Stimulated activated CD4-positive, alpha-beta T cell treated with anti-CD3 and anti-CD28 coated beads, Interleukin-2, amount 100 ng/mL, for 4 hours (primary cell): ENCODE measurements around the gene MBOAT7.
"Not testable (repeated sequence)": the region's sequence is repeated elsewhere in the genome, so short reads cannot be mapped to it uniquely, and the experiment has no call there.

Source experiments
- DNase-seq: peaks from one replicate; pipeline ENCODE4 v3.0.0-alpha.2; 2020; ENCODE audit warnings: low read depth

The MBOAT7 gene

GRCh38 chr19:54189145-54189734 is at the start of gene MBOAT7:
TSS of gene MBOAT7 (minus strand) at chr19:54189580. CDS start at chr19:54188508, 1,072 bp downstream.
- no peak for DNase-seq

GRCh38 chr19:54233941-54234340 is 44.6 kb upstream of the MBOAT7 start:
- DNase-seq: no peak

GRCh38 chr19:54231077-54231931 is 41.9 kb upstream of the MBOAT7 start:
- DNase-seq: peak; percentile 69

GRCh38 chr19:54230031-54230430 is 40.7 kb upstream of the MBOAT7 start:
- DNase-seq: no peak

GRCh38 chr19:54229146-54229545 is 39.8 kb upstream of the MBOAT7 start:
- DNase-seq: no peak

- not testable (repeated sequence) for DNase-seq
Measured at GRCh38 chr19:54224619-54225018, 35.2 kb upstream of the MBOAT7 start.

- DNase-seq: not testable (repeated sequence)
Measured at GRCh38 chr19:54223937-54224281, 34.5 kb upstream of the MBOAT7 start.

- not testable (repeated sequence) for DNase-seq
Measured at GRCh38 chr19:54223277-54223936, 34.0 kb upstream of the MBOAT7 start.

- not testable (repeated sequence) for DNase-seq
Measured at GRCh38 chr19:54222474-54223276, 33.3 kb upstream of the MBOAT7 start, which contains the start of gene LILRB3. TSS of gene LILRB3 (minus strand) at chr19:54223007. CDS start at chr19:54222976, 31 bp downstream.

- not testable (repeated sequence) for DNase-seq
Measured at GRCh38 chr19:54221947-54222346, 32.6 kb upstream of the MBOAT7 start.

- not testable (repeated sequence) for DNase-seq
Measured at GRCh38 chr19:54219702-54220101, 30.3 kb upstream of the MBOAT7 start.

- DNase-seq: no peak
Measured at GRCh38 chr19:54218960-54219661, 29.7 kb upstream of the MBOAT7 start.

- no peak for DNase-seq
Measured at GRCh38 chr19:54218259-54218658, 28.9 kb upstream of the MBOAT7 start.

- not testable (repeated sequence) for DNase-seq
Measured at GRCh38 chr19:54217517-54218247, 28.3 kb upstream of the MBOAT7 start.

GRCh38 chr19:54216869-54217268 is 27.5 kb upstream of the MBOAT7 start:
- DNase-seq: no peak

GRCh38 chr19:54214734-54215133 is 25.4 kb upstream of the MBOAT7 start:
- DNase-seq: not testable (repeated sequence)

- not testable (repeated sequence) for DNase-seq
Measured at GRCh38 chr19:54214217-54214616, 24.8 kb upstream of the MBOAT7 start.

- no peak for DNase-seq
Measured at GRCh38 chr19:54211235-54211634, 21.9 kb upstream of the MBOAT7 start.

GRCh38 chr19:54209811-54210494 is 20.6 kb upstream of the MBOAT7 start:
- no peak for DNase-seq
